Amygdala (tissue), 56 donors: ENCODE measurements around the gene CCDC194.
"Not testable (repeated sequence)": the region's sequence is repeated elsewhere in the genome, so short reads cannot be mapped to it uniquely, and the experiment has no call there.

ENCODE experiments used
- DNase-seq, 56 donors: peaks; one replicate each; lab custom pipeline; 2025; lab: John Stamatoyannopoulos, UW

The CCDC194 gene

DNA sequence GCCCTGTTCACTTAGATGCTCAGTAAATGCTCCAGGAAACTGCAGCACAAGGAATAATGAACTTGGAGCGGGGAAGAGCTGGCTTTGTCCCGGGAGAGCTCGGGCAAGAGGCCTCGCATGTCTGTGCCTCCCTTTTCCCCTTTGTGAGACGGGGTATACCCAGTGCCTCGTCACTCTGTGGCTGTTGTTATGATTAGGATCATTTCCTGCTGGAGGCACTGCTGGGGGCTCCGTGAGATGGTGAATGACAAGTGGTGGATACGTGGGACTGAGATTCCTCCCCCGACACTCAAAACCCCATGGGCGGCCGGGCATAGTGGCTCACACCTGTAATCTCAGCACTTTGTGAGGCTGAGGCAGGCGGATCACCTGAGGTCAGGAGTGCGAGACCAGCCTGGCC is 15.7 kb downstream of the CCDC194 start:
- no peak for DNase-seq

DNA sequence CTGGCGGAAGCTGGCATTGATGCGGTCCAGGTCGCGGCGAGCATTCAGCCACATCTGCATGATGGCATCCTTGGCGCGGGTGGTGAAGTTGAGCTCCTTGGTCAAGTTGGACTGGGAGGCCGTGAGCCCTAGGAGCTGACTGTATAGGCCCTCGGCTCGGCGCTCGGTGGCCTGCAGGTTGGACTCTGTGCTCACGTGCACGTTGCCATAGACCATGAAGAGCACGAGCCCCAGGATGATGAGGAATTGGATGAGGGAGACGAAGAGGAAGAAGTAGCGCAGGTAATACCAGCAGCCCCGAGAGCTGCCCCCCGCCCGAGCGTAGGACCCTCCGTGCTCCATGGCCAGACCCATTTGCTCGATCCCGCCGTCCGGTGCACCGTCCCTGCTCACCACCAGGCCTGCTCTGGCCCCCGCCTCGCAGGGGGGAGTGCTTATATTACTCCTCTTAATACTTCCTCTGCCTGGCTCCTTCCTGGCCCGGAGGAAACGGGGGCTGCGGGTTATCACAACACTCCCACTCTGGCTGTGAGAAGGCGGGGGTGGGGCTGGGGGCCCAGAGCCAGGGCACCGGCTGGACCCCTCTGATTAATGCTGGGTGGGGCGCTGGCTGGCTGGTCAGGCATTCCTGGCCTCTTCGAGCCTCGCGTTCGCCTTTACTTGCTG is 16.9 kb downstream of the CCDC194 start, which contains the start of gene PLVAP:
PLVAP (minus strand) TSS at position 408 of the 666 bp plus-strand sequence; CDS start at position 354, 54 bp downstream.
- DNase-seq = peak in 1 of 56 donors; percentile 9

DNA sequence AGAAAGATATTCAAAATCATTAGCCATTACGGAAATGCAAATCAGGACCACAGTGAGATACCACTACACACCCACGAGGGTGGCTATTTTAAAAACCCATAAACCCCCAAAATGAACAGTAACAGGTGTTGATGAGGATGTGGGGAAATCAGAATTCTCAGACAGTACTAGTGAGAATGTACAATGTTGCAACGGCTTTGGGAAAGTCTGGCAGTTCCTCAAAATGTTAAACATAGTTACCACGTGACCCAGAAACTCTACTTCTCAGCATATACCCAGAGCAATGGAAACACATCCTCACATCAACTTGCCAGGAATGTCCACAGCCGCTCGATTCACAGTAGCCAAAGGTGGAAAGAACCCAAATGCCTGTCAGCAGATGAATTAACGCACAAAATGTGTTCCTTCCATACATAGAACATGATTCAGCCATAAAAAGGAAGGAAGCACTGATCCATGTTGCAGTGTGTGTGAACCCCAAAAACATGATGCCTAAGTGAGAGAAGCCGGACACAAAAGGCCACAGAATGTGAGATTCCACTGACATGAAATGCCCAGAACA is 23.9 kb downstream of the CCDC194 start:
- peak in 10 of 56 donors; percentile 1 to 50 (median 24) for DNase-seq

DNA sequence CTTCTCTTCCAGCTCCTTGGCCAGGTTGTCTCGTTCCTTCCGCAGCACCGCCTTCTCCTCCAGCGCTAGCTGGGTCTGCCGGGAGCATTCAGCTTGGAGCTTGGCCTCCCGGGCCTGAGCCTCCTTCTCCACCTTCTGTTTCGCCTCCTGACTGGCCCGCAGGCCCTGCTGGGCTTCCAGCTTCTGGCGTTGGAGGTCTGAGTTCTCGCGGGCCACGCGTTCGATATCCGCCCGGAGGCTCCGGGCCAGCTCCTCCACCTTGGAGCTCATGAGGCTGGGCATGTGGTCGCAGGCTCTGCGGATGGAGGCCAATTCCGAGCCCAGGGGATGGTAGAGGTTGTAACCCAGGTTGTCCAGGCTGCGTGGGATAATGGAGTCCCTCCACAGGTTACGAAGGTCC is 28.6 kb downstream of the CCDC194 start:
- no peak for DNase-seq

DNA sequence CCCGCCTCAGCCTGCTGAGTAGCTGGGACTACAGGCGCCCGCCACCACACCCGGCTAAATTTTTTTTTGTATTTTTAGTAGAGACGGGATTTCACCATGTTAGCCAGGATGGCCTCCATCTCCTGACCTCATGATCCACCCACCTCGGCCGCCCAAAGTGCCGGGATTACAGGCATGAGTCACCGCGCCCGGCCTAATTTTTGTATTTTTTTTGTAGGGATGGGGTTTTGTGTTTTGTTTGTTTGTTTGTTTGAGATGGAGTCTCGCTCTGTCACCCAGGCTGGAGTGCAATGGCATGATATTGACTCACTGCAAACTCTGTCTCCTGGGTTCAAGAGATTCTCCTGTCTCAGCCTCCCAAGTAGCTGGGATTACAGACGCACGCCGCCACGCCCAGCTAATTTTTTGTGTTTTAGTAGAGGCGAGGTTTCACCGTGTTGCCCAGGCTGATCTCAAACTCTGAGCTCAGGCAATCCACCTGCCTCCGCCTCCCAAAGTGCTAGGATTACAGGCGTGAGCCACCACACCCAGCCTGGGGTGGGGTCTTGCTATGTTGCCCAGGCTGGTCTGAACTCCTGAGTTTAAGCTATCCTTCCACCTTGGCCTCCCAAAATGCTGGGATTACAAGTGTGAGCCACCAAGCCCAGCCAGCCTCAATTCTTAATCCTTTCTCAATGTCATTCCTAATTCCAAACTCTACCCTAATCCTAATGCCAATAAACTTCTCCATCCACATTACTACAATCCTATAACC is 30.0 kb downstream of the CCDC194 start:
- not testable (repeated sequence) for DNase-seq

DNA sequence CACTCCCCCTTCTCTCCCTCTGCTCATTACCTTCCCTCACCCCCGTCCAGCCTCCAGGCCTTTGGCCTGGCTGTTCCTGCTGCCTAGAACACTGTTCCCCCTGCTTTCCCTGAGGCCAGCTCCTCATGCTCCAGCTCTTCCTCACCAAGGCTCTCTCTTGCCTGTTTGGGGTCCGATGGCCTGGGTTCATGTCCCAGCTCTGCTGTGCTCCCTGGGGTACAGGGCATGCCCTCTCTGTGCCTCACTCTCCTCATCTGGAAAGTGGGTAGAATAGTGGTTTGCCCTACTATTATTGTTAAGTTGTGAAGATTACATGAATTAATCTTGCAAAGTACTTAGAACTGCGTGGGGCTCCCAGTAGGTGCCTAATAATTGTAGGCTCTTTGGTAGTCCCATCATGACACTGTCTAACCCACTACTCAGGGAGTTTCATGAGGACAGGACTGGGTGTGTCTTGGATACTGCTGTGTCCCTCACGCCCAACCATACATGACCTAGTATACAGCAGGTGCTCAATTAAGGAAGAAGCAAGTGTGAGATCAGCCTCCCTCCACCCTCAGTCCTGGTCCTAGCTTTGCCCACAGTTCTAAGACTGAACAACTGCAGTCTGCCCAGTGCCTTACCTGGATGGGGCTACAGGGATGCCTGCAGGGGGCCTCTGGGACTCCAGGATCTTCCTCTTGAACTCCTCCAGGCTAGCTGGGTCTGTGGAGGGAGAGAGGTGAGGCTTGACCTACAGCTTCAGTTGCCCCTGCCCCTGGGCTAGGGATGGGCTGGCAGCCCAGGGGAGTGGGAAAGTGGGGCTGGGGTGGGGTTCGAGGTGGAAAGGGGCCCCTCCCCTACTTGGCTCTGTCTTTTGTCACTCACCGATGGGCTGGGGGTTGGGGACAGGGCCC is 33.8 kb downstream of the CCDC194 start:
- no peak for DNase-seq

DNA sequence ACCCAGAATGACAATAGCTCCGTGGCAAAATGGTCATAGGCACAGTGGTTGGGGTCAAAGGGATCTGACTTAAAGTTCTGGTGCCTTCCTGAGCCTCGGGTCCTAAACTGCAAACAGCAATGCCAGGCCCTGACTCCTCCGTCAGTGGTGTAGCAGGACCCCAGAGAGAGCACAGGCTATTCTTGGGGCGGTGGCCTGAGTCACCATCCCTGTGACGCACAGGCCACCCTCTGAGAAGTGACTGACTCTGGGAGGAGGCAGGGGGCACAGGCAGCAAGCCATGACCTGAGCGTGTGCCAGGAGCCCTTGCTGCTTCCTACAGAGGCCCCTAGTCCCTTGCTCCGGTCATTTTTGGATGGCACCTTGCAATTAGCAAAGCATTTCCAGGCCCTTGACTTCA is 35.6 kb downstream of the CCDC194 start:
- DNase-seq = no peak

DNA sequence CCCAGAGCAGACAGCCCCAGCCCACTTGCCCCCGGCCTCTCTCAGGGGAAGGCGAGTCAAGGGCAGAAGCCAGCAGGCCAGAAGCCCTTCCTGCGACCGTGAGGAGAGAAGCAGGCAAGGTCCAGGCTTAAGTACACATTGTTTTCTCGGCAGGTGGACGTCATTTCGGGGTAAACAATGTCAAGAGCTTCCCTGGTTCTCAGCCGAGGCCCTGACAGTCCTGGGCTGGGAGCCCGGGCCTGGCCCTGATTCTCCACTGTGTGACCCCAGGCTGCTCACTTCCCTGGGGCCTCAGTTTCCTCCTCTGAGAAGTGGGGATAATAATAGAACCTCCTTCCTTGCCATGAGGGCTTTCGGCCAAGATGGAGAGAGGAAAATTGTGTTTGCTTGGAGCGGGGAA is 36.3 kb downstream of the CCDC194 start:
- no peak for DNase-seq

DNA sequence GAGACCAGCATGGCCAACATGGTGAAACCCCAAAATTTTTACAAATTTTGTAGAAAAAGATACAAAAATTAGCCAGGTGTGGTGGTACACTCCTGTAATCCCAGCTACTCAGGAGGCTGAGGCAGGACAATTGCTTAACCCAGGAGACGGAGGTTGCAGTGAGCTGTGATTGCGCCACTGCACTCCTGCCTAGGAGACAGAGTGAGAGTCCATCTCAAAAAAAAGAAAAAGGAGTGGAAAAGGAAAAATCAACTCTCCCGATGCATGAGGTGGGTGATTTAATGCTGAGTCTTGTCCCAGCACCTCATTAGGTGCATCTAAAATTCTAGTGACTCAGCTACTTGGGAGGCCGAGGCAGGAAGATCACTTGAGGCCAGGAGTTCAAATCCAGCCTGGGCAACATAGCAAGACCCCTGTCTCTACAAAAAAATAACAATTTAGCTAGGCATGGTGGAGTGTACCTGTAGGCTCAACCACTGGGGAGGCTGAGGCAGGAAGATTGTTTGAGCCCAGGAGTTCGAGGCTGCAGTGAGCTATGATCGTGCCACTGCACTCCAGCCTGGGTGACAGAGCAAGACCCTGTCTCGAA is 36.8 kb downstream of the CCDC194 start:
- no peak for DNase-seq

DNA sequence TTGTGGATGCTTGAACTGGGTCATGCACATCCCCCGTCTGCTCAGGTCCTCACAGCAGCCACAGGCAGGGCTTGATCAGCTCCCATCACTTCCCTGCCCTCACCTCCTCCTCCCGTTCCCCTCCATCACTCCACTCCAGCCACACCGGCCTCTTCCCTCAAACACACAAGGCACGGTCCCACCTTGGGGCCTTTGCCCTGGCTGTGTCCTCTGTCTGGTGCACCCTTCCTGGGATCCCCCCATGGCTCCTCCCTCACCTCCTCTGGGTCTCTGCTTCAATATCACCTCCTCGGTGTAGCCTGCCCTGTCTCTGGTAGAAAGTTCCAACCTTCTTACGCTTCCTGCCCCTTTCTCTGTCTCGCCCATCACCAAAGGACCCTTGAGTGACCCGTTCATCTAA is 40.6 kb downstream of the CCDC194 start:
- DNase-seq = no peak

DNA sequence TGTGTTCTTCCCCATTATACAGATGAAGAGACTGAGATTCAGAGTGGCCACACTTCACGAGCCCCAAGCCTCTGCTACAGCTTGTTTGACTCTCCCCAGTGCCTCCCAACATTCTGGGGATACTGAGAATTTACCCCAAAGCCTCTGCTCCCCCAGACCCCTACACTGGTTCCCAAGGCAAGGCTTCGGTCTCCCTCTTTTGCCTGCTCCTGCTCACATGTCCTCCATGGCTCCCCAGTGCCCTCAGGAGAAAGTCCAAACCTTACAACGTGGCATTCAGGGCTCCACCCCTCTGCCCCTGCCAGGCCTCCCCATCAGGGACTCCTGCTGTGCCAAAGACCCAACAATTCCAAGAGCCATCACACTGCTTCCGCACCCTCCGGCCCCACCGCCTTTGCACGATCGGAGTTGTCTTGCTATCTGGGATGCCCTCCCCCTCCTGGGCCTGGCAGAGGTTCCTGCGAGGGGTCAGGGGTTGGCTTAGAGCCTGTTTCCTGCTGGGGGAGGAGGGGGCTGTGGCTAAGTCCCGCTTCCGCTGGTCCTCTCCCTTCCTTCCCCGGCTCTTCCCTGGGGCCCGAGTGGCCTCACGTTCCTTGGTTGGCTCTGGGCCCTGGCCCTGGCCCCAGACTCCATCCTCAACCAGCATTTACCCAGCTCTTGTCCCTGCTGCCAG is 41.3 kb downstream of the CCDC194 start:
- peak in 2 of 56 donors; percentile 20 to 21 for DNase-seq

DNA sequence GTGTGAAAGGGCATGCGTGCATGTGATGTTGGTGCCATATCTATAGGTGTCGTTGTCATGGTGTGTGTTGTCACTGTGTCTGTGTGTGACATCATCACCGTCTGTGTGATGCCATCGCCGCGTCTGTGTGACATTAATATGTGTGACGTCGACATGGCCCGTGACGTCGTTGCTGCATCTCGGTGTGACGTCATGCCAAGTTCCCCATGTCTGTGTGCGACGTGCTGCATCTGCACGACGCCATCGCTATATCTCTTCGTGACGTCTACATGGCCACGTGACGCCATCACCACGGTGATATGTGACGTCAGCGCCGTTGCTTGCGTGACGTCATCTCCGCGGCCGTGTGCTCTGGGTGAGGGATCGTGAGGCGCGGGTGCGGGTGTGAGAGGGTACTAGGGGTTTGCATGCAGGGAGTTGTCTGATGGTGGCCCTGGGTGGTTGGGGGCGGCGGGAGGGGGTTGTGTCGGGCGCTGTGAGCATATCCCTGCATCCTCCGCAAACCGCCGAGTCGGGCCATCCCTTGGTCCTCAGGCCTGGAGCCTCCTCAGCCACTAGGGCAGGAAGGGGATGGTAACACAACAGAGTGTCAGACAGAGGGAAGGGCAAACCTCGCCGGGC is 42.1 kb downstream of the CCDC194 start:
- DNase-seq = no peak

DNA sequence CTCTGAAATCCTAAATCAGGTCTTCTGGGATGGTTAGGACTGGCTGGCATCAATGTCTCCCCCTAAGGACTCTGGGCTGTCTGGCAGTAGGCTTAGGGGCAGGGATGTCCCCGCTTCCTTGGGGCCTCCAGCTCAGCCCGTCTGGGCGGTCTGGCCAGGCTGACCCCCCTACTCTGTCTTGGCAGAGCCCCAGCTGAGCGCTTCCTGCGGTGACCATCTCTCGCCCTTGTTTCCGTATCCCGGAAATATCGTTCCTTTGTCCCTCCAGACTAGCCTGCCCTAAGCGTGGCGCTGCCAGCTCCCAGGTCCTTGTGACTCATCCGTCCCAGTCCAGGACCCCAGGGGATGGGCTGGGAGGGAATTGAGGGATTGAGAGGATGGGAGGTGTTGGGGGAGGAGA is 45.3 kb downstream of the CCDC194 start:
- DNase-seq = peak in 3 of 56 donors; percentile 10 to 22 (median 18)

DNA sequence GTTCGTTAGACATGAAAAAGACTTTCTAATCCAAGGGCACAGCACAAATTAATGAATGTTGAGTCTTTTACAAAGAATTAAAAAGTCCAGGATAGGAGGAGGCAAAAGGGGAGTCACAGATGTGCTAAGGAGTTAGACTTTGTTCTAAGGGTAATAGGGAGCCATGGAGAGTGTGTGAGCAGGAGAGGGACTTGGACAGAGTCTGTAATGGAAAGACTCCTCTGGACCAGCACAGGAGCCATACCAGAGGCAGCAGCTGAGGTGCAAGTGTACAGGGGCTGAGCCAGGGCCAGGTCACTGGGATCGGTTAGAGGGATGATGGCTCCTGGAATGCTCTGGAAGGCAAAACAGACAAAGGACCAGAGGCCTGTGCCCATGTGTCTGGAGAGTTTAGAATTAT is 46.1 kb downstream of the CCDC194 start:
- no peak for DNase-seq

DNA sequence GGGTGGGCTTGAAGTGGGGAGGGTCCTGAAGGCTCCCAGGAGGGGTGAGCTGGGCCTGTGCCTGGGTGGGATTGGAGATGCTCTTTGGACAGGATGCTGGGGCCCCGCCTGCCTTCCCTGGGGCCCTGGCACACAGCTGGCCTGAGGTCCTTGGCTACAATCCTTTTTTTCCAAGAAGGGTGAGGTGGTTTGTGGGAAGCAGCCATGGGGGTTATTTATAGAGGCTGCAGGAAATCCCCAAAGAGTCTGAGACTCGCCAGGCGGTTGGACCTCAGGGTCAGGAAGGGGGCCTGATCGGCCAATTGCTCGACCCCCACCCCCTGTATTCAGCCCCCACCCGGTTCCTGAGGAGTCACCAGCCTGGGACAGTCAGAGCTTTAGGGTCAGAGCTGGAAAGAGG is 46.6 kb downstream of the CCDC194 start:
- DNase-seq = no peak

DNA sequence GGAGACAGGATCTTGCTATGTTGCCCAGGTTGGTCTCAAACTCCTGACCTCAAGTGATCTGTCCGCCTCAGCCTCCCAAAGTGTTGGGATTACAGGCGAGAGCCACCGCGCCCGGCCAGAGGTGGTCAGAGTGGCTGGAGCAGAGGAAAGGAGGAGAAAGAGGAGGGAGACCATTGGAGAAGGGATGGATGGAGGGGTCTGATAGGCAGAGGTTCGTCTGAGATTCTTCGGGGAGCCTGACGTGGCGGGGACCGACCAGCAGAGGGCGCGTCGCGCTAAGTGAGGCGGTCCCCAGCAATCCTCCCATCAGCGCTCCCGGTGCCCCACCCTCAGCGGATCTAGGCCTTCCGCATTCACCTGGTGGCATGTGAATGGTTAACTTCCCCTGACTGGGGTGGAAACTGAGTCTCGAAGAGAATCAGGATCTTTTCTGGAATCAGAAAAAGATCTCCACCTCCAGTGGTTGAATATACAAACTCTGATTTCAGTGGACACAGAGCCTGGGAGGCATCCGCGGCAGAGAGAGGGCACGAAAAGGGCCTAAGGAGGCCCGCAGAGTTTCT is 47.8 kb downstream of the CCDC194 start:
- peak in 40 of 56 donors; percentile 10 to 79 (median 40) for DNase-seq

DNA sequence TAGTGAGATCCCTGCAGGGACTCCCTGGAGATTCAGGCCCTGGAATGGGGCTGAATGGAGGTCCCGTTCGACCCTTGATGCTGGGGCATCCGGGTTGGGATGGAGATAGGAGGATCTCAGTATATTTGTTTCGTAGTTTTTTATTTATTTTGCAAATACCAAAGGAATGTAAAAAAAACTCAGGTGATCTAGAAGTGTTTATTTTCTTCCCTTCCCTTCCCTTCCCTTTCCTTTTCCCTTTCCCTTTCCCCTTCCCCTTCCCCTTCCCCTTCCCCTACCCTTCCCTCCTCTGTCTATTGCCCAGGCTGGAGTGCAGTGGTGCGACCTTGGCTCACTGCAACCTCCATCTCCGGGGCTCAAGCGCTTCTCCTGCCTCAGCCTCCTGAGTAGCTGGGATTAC is 52.2 kb downstream of the CCDC194 start:
- DNase-seq = no peak

DNA sequence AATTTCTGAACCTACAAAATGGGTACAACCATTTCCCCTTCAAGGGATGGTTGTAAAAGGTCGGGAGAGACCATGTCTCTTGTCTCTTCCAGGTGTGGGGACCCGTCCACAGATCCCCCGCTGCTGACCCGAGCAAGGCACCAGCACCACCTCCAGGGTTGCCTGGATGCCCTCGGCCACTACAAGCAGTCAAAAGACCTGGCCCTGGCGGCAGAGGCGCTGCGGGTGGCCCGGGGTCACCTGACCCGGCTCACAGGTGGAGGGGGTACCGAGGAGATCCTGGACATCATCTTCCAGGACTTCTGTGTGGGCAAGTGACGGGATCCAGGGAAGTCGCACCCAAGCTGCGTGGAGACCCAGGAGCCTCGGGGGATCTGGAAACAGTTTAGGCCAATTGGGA is 52.6 kb downstream of the CCDC194 start:
- no peak for DNase-seq

DNA sequence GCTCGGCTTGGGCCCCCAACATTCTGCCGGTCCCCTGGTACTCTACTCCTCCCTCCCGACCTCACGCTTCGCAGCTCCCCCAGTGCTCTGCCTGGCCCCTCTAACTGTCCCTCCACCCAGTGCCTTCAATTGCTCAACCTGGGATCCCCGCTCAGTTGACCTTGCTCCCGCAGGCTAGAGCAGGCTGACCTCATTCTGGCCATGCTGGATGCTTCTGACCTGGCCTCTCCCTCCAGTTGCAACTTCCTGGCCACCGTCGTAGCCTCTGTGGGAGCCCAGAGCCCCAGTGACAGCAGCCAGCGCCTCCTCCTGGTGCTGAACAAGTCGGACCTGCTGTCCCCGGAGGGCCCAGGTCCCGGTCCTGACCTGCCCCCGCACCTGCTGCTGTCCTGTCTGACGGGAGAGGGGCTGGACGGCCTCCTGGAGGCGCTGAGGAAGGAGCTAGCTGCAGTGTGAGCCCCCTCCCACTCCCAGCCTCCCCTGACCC is 53.1 kb downstream of the CCDC194 start:
- DNase-seq = no peak
